ENCODE measurements around the gene C2orf42. TPM values are rescaled to one million over a fixed set of nuclear protein-coding genes. Genes with fewer than 3 reads are reported as not detected.
"Not testable (repeated sequence)": the region's sequence is repeated elsewhere in the genome, so short reads cannot be mapped to it uniquely, and the experiment has no call there.

The C2orf42 gene
- total RNA-seq = 10 to 100 TPM in 1 of 4 donors, 1 to 10 TPM in 3; 6.3 to 10.1 (median 7.3) TPM

GRCh38 chr2:70190418-70191243 is at the start of gene C2orf42:
TSS of gene C2orf42 (minus strand) at chr2:70191019. CDS start at chr2:70181985, 9,034 bp downstream.
- in situ Hi-C loops (cut with MboI; ENCODE audit: low sequenced_read_pairs in 4 of 4) = no loop called here
- peaks cover 4 to 6% of the 10 kb centered on the region in 2 donors for H3K4me1 ChIP-seq

GRCh38 chr2:70240599-70240998 is 49.8 kb upstream of the C2orf42 start:
- Histone ChIP-seq H3K4me3 (no peak overlapping the region), H3K27ac (peak overlapping the region; percentile 3 to 68 (median 37)), H3K27me3 (no peaks in the 10 kb centered on the region), H3K9me3 (no peaks in the 10 kb centered on the region), H3K4me1 (peaks cover 32 to 43% of the 10 kb centered on the region in 2 donors), H3K36me3 (peaks cover 0 to 6% of the 10 kb centered on the region in 2 donors)
- ATAC-seq (peak in 1 of 2 donors; percentile 59), DNase-seq (no peak)
- intact Hi-C loops (cut with DNase I; ENCODE audit: low total_unique reads) = no loop called here
- in situ Hi-C loops (cut with MboI; ENCODE audit: low sequenced_read_pairs in 4 of 4) = no loop called here
- no peak for TF ChIP-seq CTCF (IDR thresholded peaks at IDR 0.05 in 4 of 5, conservative IDR thresholded peaks at IDR 0.05 in 1 of 5)
- TF ChIP-seq POLR2A (IDR thresholded peaks at IDR 0.05) = no peak

More at GRCh38 chr2:70190418-70191243, at the start of gene C2orf42:
- Histone ChIP-seq H3K27ac (peak within 1 kb of the TSS; percentile 92 to 99 (median 92)), H3K4me3 (peak within 1 kb of the TSS; percentile 72 to 96 (median 88)), H3K36me3 (no peaks in the 10 kb centered on the region), H3K9me3 (no peaks in the 10 kb centered on the region), H3K27me3 (no peaks in the 10 kb centered on the region)
- intact Hi-C loops (cut with DNase I; ENCODE audit: low total_unique reads) = loop anchor here (1.0 to 2.0 kb wide), 5 partner anchors 48 to 276 kb away; partner anchors contain the start of genes FAM136A, MXD1, PCBP1 and TIA1
- DNase-seq (peak; percentile 94 to 97), ATAC-seq (peak; percentile 98)
- peak; percentile 91 to 97 for TF ChIP-seq POLR2A (IDR thresholded peaks at IDR 0.05)
- no peak for TF ChIP-seq CTCF (IDR thresholded peaks at IDR 0.05 in 4 of 5, conservative IDR thresholded peaks at IDR 0.05 in 1 of 5)

GRCh38 chr2:70233926-70234325 is 43.1 kb upstream of the C2orf42 start:
- peaks cover 0 to 42% of the 10 kb centered on the region in 2 donors for H3K36me3 ChIP-seq
- ATAC-seq = no peak
- no peak for DNase-seq

GRCh38 chr2:70226781-70227180 is 36.0 kb upstream of the C2orf42 start:
- Histone ChIP-seq H3K36me3 (peaks cover 0 to 82% of the 10 kb centered on the region in 2 donors), H3K4me1 (no peaks in the 10 kb centered on the region), H3K27me3 (no peaks in the 10 kb centered on the region), H3K4me3 (no peak overlapping the region), H3K27ac (no peak overlapping the region), H3K9me3 (no peaks in the 10 kb centered on the region)
- in situ Hi-C loops (cut with MboI; ENCODE audit: low sequenced_read_pairs in 4 of 4) = no loop called here
- intact Hi-C loops (cut with DNase I; ENCODE audit: low total_unique reads) = no loop called here
- DNase-seq (no peak), ATAC-seq (no peak)
- TF ChIP-seq CTCF (IDR thresholded peaks at IDR 0.05 in 4 of 5, conservative IDR thresholded peaks at IDR 0.05 in 1 of 5) (no peak), POLR2A (IDR thresholded peaks at IDR 0.05) (no peak)

More at GRCh38 chr2:70233926-70234325, 43.1 kb upstream of the C2orf42 start:
- Histone ChIP-seq H3K9me3 (no peaks in the 10 kb centered on the region), H3K27ac (no peak overlapping the region), H3K4me1 (peaks cover 10% of the 10 kb centered on the region in 2 donors), H3K27me3 (no peaks in the 10 kb centered on the region), H3K4me3 (no peak overlapping the region)
- TF ChIP-seq CTCF (IDR thresholded peaks at IDR 0.05 in 4 of 5, conservative IDR thresholded peaks at IDR 0.05 in 1 of 5) = no peak
- no peak for TF ChIP-seq POLR2A (IDR thresholded peaks at IDR 0.05)
- intact Hi-C loops (cut with DNase I; ENCODE audit: low total_unique reads) (no loop called here), in situ Hi-C loops (cut with MboI; ENCODE audit: low sequenced_read_pairs in 4 of 4) (no loop called here)

GRCh38 chr2:70223305-70223704 is 32.5 kb upstream of the C2orf42 start:
- H3K4me3 ChIP-seq; H3K9me3 ChIP-seq; in situ Hi-C loops (cut with MboI; ENCODE audit: low sequenced_read_pairs in 4 of 4); H3K4me1 ChIP-seq; DNase-seq; intact Hi-C loops (cut with DNase I; ENCODE audit: low total_unique reads); ATAC-seq; H3K27ac ChIP-seq; H3K27me3 ChIP-seq: not testable (repeated sequence)
- peaks cover 2 to 86% of the 10 kb centered on the region in 2 donors for H3K36me3 ChIP-seq

All from gastrocnemius medialis (tissue), 4 donors.